GM18861 (cell line): ENCODE measurements around the gene RGP1.

Experiments
- ATAC-seq: cut with Tn5 transposase; IDR thresholded peaks from one replicate; pipeline ENCODE4 v1.9.1; 2021; ENCODE audit not compliant: unreplicated experiment

RGP1 gene

GRCh38 chr9:35718721-35719511, 30.2 kb upstream of the RGP1 start:
- no peak for ATAC-seq

GRCh38 chr9:35719546-35719945, 29.5 kb upstream of the RGP1 start:
- ATAC-seq, result no peak

- ATAC-seq, result no peak
Measured at GRCh38 chr9:35723426-35723825, 25.7 kb upstream of the RGP1 start.

- no peak for ATAC-seq
Measured at GRCh38 chr9:35723908-35724307, 25.2 kb upstream of the RGP1 start.

GRCh38 chr9:35725362-35725761, 23.7 kb upstream of the RGP1 start:
- ATAC-seq, result no peak

GRCh38 chr9:35726931-35727330, 22.2 kb upstream of the RGP1 start:
- ATAC-seq, result peak; percentile 43

GRCh38 chr9:35727676-35728040, 21.4 kb upstream of the RGP1 start:
- no peak for ATAC-seq

- no peak for ATAC-seq
Measured at GRCh38 chr9:35728041-35728971, 20.8 kb upstream of the RGP1 start.

GRCh38 chr9:35729101-35729500, 20.0 kb upstream of the RGP1 start:
- ATAC-seq, result no peak

- ATAC-seq, result no peak
Measured at GRCh38 chr9:35729700-35730485, 19.2 kb upstream of the RGP1 start.

- ATAC-seq, result no peak
Measured at GRCh38 chr9:35730486-35730854, 18.6 kb upstream of the RGP1 start.

- ATAC-seq, result no peak
Measured at GRCh38 chr9:35731415-35732184, 17.5 kb upstream of the RGP1 start.

GRCh38 chr9:35732185-35732799, 16.8 kb upstream of the RGP1 start, which contains the start of the genes CREB3 and TLN1:
Gene CREB3 (plus strand): TSS chr9:35732666. CDS start chr9:35732773, 107 bp downstream.
Gene TLN1 (minus strand): TSS chr9:35732195. CDS start chr9:35725694, 6,501 bp downstream.
- ATAC-seq, result peak; percentile 71

GRCh38 chr9:35732800-35733541, 16.1 kb upstream of the RGP1 start:
- ATAC-seq, result peak; percentile 2

- ATAC-seq, result no peak
Measured at GRCh38 chr9:35734096-35734495, 15.0 kb upstream of the RGP1 start.

- no peak for ATAC-seq
Measured at GRCh38 chr9:35736201-35736633, 12.9 kb upstream of the RGP1 start.

- ATAC-seq, result no peak
Measured at GRCh38 chr9:35737143-35737542, 11.9 kb upstream of the RGP1 start.

- ATAC-seq, result no peak
Measured at GRCh38 chr9:35738186-35738585, 10.9 kb upstream of the RGP1 start.

GRCh38 chr9:35738924-35739323, 10.2 kb upstream of the RGP1 start:
- ATAC-seq, result no peak
